Hematopoietic multipotent progenitor cell treated with erythropoietin and hydrocortisone succinate and interleukin-3 and kit ligand, for 4 days (in vitro differentiated cells): ENCODE data around the gene NPEPL1.
"Not testable (repeated sequence)": the region's sequence is repeated elsewhere in the genome, so short reads cannot be mapped to it uniquely, and the experiment has no call there.

Experiments
- DNase-seq: peaks from one replicate; pipeline ENCODE4 v3.0.0-alpha.2; 2015

The NPEPL1 gene

DNA sequence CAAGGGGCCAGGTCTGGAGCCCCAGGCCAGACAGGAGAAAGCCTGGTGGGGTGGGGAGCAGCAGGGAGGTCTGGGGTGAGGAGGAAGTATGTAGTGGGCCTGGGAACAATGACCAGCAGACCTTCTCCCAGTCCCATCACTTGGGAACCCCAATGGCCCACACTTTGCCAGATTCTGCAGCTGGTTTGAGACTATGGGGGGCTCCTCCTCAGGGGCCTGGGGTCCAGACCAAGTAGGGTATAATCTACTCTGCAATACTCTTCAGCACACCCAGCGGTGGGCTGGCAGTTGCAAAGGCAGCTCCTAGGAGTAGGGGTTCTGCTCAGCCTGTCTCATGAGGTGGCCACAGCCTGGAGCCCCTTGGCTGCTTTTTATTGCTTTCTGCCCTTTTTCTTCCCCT, 52.8 kb downstream of the NPEPL1 start:
- DNase-seq = no peak

DNA sequence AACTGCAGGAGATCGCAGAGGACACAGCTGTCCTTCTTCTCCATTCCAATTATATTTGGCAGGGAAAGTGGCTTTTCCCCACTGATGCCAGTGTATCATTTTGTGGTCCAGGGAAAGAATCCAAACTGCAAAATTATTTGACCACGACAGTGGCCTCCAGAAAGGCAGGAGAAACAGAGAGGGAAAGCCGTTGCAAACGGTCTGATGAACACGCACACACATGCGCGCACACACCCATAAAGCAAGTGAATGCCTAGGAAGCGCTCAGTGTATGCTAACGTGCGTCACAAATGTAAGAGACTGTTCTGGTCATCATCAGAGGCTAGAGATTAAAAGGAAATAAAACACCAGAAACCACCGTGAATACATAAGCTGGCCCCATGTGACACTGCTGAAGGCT, 54.0 kb downstream of the NPEPL1 start:
- no peak for DNase-seq

DNA sequence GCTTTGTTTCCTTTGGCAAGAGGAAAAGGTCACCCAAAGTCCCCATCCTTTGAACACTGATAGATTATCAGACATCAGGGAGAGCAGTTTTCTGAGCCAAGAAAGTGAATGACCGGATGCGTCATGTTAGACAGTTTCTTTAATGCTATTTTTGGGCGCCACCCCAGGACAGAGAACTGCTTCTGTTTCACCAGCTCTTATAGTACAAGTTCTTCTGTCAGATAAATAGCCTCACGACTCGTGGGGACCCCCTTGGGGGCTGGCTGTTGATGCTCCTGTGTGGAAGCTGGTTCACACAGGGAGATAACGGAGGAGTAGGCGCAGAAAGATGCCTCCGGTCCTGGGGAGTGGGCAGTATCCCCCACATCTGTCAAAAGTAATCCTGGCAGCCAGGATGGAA, 54.6 kb downstream of the NPEPL1 start:
- no peak for DNase-seq

DNA sequence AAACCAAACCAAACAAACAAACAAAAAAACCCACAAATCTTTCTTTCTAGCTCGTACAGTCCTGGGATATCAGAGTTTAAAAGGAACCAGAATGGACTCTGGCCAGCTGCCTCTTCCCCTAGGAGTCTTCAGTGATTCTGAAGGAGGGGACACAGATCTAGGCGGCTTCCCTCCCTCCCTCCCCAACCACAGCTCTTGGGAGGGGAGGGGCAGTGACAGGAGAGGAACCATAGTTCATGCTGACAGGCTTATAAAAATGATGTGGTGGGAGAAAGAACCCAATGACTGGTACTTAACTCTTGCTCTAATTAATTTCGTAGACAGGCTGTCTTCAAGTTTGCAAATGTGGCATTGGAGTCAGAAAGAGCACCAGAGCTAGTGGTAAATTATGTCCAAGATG, 56.0 kb downstream of the NPEPL1 start:
- DNase-seq = no peak

DNA sequence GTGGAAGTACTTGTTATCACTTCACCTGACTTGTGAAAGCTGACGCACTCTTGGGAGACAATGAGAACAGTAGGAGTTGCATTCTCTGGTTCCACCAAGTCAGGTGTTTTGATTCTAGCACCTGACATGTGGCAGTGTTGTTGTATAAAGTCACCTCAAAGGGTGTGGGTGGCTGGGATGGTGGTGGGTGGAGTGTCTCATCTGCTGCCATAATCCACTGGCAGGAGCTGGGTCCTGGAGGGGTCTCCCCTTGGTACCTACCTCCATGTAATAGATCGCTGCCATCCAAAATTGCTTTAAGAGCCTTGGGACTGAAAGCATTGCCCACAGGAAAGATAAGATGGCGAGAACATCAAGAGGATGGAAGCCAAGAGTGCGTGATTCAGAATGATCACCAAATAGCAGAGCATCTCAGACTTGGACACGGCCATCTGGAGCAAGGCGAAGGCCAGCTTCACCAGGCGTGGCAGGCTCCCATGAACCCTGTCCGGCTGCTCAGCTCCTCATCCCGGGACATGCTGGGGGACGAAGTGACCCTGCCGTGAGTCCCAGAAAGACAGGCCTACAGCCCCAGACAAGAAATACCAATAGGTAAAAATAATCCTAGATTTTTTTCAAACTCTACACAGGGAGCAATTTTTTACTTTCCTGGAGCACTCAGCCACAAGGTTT, 56.6 kb downstream of the NPEPL1 start:
- DNase-seq = no peak

DNA sequence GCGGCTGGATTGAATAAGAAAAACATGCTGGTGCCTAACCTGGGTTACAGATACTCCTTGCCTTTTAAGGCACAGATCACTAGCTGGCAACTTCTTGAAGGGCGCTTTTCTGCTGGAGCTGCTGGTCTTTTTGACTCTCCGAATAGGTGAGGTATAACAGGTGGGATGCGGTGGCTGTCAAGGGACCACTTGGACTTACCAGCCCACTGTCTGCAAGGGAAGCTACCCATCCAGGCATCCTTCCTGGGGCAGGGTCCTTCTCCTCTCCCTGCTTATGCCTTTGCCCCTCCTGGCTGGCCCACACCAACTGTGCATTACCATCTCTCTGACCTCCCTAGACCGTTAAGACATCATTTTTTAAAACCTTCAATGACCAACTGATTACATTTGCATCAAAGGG, 57.4 kb downstream of the NPEPL1 start:
- DNase-seq = no peak

DNA sequence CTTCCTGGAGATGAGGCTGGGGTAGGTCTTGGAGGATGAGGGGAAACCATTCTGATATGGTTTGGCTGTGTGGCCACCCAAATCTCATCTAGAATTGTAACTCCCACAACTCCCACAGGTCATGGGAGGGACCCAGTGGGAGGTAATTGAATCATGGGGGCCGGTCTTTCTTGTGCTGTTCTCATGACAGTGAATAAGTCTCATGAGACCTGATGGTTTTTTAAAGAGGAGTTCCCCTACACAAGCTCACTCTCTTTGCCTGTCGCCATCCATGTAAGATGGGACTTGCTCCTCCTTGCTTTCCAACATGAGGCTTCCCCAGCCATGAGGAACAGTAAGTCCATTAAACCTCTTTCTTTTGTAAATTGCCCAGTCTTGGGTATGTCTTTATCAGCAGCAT, 58.1 kb downstream of the NPEPL1 start:
- not testable (repeated sequence) for DNase-seq

DNA sequence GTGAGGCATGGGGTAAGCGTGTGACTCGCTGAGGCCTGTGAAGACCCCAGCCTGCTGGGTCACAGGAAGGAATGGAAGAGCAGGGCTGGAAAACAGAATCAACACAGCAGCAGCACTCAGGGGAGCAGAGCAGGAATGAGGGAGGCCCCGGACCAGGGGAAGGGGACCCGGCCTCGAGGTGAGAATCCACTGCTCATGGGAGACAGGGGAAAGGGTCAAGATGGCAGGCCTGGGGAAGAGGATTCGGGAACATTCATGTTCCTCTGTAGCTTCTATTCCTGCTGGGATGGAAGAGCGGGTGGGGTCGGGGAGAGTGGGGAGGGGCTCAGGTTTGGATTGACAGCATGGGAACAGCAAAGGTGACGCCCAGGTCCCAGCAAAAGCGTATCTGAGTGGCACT, 59.4 kb downstream of the NPEPL1 start:
- no peak for DNase-seq

DNA sequence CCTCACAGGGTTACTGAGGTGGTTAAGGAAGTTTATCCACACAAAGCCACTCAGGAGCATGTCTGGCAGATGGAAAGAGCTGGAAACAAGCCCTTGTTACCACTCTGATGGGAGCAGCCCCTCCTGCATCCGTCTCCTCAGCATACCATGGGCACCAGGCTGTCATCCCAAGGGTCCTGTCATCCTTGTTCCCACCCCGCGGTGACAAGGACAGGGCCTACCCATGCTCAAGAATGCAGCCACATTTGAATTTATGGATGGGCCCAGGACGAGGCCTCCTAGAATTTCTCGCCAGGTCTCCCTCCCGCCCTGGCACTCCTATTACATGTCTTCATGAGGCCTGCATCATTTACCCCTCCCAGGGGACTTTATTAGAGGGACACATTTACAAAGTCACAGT, 60.0 kb downstream of the NPEPL1 start:
- no peak for DNase-seq

DNA sequence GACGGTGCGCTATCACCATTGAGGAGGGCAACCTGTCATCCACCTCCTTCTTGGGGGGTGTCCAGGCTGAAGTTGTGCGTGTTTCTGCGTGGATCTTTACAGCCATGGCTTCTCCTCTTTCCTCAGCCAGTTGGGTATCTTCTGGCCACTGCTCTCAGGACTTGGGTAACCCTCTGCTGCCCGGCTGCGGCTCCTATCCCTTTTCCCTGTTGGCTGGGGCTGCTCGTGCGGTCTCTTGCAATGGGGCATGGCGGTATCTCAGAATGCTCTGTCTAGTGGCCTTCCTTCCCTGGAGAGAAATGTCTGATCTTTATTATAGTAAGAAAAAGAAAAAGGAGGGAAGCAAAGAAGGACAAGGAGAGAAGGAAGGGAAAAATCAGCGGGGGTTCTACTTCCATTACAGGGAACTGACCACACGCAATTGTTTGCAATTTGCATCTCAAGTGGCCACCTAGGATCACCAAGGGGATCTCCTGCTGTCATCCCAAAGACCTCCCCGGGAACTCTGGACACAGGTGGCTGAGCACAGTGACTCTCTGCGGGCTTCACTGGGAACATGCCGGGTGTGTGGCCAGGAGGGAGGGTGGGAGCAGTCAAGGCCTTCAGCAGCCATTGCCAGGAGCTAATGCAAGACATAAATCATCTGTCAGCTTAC, 60.8 kb downstream of the NPEPL1 start:
- DNase-seq = no peak

DNA sequence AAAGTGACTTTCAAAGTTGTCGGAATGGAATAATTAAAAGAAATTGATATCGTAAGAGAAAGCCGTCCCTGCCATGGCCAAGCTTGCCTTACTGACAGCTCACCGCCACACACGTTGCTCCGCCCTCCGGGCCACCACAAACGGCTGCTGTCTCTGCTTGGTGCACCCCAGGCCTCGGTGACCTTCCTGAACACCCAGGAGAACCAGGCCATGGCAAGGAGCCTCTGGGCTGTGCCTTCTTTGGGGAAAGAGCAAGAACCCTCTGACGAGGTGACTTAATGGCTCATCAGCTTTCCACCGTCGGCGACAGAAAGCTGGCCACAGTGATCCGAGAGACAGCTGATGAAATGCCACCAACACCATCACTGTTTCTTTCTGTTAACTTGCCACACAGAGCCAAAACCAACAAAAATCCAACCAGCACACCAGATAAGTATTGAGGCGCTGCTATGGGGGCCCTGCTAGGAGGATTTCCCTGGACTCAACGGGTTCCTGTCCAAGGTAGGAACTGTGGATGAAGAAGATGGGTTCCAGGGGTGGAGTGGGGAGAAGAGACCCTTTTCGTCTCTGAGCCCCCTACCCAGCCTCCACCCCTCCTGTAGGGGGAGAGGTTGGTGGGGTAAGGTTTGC, 61.4 kb downstream of the NPEPL1 start:
- no peak for DNase-seq

DNA sequence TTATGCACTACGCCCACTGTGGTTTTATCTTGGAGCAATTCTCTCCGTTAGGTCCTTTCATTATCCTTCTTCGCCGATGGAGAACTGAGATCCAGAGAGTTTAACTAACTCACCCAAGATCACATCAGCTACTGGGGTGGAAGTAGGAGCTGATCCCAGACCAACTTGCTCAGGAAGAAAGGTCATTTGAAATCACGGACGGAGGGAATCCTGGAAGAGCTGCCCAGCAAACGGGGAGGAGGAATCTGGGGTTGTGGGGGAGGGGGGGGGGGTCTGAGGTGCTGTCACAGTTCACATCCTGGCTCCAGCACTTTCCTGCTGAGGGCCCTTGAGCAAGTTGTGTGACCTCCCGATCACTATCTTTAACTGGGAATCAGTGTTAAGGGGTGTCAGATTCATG, 62.0 kb downstream of the NPEPL1 start:
- DNase-seq = no peak

DNA sequence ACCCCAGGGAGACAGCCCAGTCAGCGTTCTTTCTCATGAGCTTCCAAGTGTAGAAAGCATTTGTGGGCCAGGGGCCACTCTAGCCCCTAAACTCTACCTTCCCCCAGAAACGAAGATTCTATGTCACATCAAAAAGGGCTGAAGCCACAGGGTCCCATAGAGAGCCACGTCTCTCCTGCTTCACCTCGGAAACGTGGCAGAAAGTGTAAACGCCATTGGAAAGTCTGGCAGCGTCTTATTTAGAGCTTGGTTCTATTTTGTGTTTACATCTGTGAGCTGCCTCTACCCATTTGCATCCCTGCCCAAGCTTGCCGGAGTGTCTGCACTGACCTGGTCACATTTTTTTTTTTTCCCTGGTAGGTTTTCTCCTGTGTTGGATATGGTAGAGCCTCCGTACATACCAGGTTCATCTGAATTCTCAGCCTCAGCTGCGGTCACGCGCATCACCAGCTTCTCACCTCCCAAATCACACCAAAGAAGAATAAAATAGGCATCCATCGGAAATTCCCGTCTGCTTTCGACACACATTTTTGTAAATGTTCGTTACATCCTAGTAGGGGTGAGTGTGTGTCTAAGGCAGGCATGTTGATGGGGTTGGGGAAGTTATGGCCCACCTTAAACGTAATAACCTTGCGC, 62.6 kb downstream of the NPEPL1 start:
- no peak for DNase-seq

DNA sequence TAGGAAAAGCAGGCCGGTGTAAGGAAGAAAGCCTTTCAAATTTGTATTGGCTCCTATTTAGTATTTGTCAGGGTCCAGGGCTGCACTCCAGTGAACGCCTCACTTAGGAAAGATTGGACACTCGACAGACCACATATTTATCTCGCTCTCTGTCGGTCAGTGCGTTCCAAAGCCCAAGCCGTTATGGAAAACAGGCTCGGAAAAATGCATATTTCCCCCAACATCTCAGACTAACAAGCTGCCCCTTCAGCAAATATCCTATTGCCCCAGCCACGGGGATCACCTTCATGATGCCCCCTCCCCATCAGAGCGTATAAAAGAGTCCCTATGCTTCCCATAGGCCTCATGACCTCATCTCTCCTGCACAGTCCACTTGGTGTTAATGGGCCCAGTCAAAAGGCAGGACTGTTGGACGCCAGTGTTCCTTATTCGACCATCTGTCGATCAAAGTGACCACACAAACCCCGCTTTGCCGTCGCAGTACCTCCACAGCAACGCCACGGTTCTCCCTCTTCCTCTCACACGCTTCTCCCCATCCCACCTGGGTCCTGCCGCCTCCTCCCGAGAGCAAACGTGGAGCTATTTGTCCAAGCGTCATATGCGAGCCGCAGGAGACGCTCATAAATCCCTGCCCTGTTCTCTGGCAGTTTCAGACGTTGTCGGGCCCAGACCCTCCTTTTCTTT, 63.3 kb downstream of the NPEPL1 start:
- DNase-seq = no peak

DNA sequence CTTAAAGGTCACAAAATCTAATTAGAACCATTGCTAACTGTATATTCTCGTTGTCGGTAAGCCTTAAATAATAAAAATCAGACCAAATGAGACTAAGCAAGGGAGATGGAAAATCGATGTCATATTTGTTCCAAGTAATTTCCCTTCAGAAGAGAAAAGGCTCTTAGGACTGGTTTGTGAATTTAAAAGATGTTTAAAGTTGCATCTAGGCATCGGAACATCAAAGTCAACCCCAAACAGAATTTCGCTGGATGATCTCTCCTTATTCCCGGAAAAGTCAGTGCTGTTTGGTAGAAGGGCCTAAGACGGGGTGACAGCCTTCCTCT, 63.8 kb downstream of the NPEPL1 start:
- DNase-seq = no peak

DNA sequence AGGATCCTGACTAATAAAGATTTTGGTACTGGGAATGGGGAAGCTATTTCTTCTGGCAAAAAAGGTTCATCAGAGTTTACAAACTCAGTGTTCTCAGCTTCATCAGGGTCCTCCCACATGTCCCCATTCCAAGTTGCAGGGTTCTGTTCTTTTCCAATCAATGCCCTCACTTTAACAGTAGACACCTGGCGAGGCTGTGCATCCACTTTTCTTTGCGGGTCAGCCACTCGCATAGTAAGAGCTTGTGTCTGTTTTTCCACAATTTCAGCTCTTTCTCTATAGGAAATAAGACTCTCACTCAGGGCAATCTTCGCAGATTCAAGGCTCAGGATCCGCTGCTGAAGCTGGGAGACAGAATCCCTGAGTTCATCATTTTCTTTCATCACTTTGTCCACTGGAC, 65.0 kb downstream of the NPEPL1 start:
- not testable (repeated sequence) for DNase-seq

DNA sequence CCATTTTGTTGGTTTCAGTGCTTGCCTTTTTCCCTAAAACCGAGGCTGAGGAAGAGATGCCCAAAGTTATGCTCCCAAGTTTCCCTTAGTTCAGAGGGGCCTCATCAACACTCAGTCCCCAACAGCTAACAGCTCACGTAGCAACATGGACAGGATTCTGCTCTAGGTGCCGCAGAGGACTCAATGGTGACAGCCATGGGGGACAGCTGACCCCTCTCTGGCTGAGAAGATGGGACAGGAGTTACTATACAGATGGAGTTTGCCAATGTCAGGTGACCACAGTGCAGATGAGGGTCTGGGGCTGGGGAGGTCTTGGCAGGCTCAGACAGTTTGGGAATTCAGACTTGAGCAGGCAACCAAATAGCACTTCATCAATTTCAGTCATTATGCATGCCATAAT, 67.3 kb downstream of the NPEPL1 start:
- no peak for DNase-seq

DNA sequence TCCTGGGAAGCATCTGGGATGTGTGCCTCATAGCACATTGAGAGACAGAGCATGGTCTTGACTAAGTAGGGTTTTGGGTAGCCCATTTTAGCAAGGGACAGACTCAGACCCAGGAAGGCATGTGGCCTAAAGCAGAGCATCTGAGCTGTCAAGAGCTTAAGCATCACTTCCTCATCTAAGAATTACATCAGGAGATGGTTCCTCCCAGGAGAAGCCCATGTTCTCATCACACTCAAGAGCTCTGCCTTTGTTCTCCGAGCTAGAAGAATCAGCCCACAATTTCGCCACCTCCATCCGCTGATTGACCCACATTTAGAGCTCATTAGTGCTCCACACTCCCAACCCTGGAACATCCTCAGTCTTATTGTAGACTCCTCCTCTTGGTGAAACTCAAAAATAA, 68.3 kb downstream of the NPEPL1 start:
- DNase-seq = no peak

DNA sequence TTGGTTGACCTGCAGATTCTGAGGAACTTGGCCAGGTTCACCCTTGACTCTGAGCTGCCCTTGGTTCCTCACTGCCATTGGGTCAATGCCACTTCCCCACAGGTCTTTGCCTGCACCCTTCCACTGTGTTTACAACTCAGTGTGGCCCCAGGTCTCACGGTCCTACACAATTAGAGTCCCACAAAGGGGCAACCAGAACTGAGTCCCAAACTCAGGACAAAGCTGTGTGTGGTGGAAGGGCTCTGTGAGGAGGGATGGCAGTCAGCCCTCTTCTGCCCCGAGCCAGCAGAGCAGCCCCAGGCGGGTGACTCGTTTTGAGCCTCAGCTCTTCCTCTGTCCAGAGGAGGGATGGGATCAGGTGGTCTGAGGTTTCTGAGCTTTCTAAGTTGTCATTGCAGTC, 69.5 kb downstream of the NPEPL1 start:
- no peak for DNase-seq

DNA sequence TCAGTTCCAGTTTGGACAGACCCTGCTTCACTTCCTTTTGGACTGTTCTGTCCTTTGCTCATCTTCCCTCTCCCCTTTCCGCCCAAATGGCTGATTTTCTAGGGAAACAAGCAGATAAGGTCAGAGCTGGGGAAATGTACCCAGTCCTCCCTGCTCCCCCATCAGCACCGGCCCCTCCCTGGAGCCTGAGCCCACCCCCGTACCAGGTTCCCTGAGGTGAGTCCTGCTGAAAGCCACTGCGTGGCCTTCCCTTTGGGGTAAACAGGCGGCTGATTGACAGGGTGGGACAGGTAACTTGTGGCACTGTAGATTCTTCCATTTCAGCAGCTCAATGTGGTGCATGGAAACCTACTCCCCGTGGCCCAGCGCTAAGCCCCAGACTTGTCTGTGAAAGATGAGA, 70.5 kb downstream of the NPEPL1 start:
- DNase-seq = no peak
